ENCODE results near the gene SLC25A12.
"Not testable (repeated sequence)": the region's sequence is repeated elsewhere in the genome, so short reads cannot be mapped to it uniquely, and the experiment has no call there.

SLC25A12 gene

GRCh38 chr2:171813729-171814128, 80.3 kb downstream of the SLC25A12 start:
- H3K4me3 ChIP-seq (replicated peaks; ENCODE audit: low read depth, low read length), result no peak overlapping the region
- no peaks in the 10 kb centered on the region for H3K27me3 ChIP-seq (replicated peaks; ENCODE audit: control insufficient read depth, insufficient read depth, low read length)
- DNase-seq (ENCODE audit: extremely low read depth, insufficient read length), result no peak
- TF ChIP-seq CTCF (IDR thresholded peaks at IDR 0.05; ENCODE audit: insufficient read depth, low read length, poor library complexity, severe bottlenecking), result no peak
- peaks cover 1% of the 10 kb centered on the region for H3K36me3 ChIP-seq (ENCODE audit: control insufficient read depth, insufficient read depth, low read length)

GRCh38 chr2:171813126-171813525, 80.9 kb downstream of the SLC25A12 start:
- H3K27me3 ChIP-seq (replicated peaks; ENCODE audit: control insufficient read depth, insufficient read depth, low read length), result no peaks in the 10 kb centered on the region
- TF ChIP-seq CTCF (IDR thresholded peaks at IDR 0.05; ENCODE audit: insufficient read depth, low read length, poor library complexity, severe bottlenecking), result no peak
- peaks cover 1% of the 10 kb centered on the region for H3K36me3 ChIP-seq (ENCODE audit: control insufficient read depth, insufficient read depth, low read length)
- H3K4me3 ChIP-seq (replicated peaks; ENCODE audit: low read depth, low read length), result no peak overlapping the region
- no peak for DNase-seq (ENCODE audit: extremely low read depth, insufficient read length)

DNA sequence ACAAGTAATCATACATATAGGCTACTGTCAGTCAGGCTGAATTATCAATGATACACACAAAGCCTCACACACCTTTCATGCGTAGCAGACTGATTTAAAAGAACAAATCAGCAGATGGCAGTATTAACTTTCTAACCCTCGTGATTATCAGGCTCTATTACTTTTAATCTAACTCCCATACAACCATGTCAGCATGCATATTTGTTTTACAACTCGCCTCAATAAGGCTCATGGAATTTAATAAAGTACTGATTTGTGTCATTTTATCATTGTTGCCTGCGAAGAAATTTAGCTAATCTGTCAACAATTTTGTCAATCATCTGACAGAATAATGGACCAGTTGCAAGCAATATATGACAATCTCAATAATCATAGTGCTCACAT, 82.8 kb downstream of the SLC25A12 start:
- Histone ChIP-seq H3K27me3 (replicated peaks; ENCODE audit: control insufficient read depth, insufficient read depth, low read length) (no peaks in the 10 kb centered on the region), H3K36me3 (ENCODE audit: control insufficient read depth, insufficient read depth, low read length) (peaks cover 1% of the 10 kb centered on the region), H3K4me3 (replicated peaks; ENCODE audit: low read depth, low read length) (no peak overlapping the region)
- no peak for TF ChIP-seq CTCF (IDR thresholded peaks at IDR 0.05; ENCODE audit: insufficient read depth, low read length, poor library complexity, severe bottlenecking)
- no peak for DNase-seq (ENCODE audit: extremely low read depth, insufficient read length)

DNA sequence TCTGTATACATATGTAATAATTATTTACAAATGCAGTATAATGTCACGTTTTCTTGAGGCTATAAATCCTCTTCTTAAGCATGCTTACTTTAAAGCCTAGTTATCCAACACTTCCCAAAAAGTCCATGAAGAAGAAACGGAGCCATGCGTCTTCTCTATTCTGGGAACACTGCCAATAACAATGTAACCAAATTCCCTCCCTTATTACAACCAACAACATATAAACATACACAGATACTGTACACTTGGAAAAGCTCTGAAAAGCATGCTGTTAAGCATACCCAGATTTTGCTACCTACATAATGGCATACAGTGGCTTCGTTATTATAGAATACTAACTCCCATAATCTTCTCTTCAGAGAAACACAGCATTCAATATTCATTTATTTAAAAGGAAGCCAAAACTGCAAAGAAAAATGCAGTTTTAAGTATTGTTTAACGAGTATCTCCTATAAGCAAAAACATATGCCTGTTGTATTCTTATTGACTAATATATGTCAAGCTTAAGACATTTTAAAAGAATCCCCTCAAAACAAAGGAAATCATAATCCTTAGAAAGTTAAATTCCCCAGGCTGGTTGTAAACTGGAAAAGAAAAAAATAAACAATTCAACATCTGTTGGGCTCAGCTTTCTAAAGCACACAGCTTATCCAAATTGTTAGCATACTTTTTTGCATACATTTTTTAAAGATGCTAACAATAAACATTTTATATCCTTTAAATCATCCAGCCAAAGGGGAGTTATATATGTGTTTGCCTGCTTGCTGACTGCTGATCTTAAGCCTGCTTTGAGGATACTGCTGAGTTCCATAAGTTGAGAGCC, 83.4 kb downstream of the SLC25A12 start:
- no peak for DNase-seq (ENCODE audit: extremely low read depth, insufficient read length)
- no peak for TF ChIP-seq CTCF (IDR thresholded peaks at IDR 0.05; ENCODE audit: insufficient read depth, low read length, poor library complexity, severe bottlenecking)
- H3K4me3 ChIP-seq (replicated peaks; ENCODE audit: low read depth, low read length), result no peak overlapping the region
- no peaks in the 10 kb centered on the region for H3K27me3 ChIP-seq (replicated peaks; ENCODE audit: control insufficient read depth, insufficient read depth, low read length)
- H3K36me3 ChIP-seq (ENCODE audit: control insufficient read depth, insufficient read depth, low read length), result peaks cover 1% of the 10 kb centered on the region

- H3K4me3 ChIP-seq (replicated peaks; ENCODE audit: low read depth, low read length); DNase-seq (ENCODE audit: extremely low read depth, insufficient read length); H3K36me3 ChIP-seq (ENCODE audit: control insufficient read depth, insufficient read depth, low read length); H3K27me3 ChIP-seq (replicated peaks; ENCODE audit: control insufficient read depth, insufficient read depth, low read length): not testable (repeated sequence)
These were observed 85.2 kb downstream of the SLC25A12 start for GRCh38 chr2:171808885-171809284.

DNA sequence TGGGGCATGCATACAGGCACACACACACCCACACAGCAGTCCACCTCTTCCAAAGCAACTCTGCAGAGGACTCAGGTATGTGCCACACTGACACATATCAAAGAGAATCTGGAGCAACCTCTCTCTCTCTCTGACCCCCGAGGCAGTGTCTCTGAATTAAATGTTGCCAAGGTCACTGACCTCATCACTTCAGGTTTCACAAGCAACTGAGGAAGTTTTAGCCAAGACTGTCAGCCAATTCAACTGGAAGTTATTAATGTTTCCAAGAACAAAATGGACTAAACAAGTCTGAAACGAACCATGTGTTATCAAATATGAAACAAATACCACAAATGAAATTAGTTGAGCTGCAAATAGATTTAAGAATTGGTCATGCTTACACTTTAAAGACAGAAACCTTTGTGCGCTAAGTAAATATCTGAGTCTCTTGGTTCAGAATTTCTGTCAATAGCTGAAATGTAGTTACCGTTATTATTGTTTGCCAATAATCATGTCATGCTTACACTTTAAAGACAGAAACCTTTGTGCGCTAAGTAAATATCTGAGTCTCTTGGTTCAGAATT, 86.1 kb downstream of the SLC25A12 start:
- no peak for DNase-seq (ENCODE audit: extremely low read depth, insufficient read length)
- TF ChIP-seq CTCF (IDR thresholded peaks at IDR 0.05; ENCODE audit: insufficient read depth, low read length, poor library complexity, severe bottlenecking), result no peak

More for the DNA sequence above, 86.1 kb downstream of the SLC25A12 start:
- Histone ChIP-seq H3K36me3 (ENCODE audit: control insufficient read depth, insufficient read depth, low read length) (peaks cover 1% of the 10 kb centered on the region), H3K4me3 (replicated peaks; ENCODE audit: low read depth, low read length) (no peak overlapping the region), H3K27me3 (replicated peaks; ENCODE audit: control insufficient read depth, insufficient read depth, low read length) (no peaks in the 10 kb centered on the region)

Data from GM06990 (cell line).